ENCODE results near the gene CDH4. TPM values are rescaled to one million over a fixed set of nuclear protein-coding genes. Genes with fewer than 3 reads are reported as not detected.

CDH4 gene
- total RNA-seq, 4 donors from 2014 or later, result under 0.01 to 0.56 (median 0.19) TPM; not detected in 1

- no peak for DNase-seq (ENCODE audit: low spot score)
- no peak for ATAC-seq (ENCODE audit: low FRiP score)
- no peak for TF ChIP-seq CTCF (IDR thresholded peaks at IDR 0.05)
Measured at GRCh38 chr20:61801857-61802442, 549.9 kb downstream of the CDH4 start.

GRCh38 chr20:61802721-61803311 lies 550.8 kb downstream of the CDH4 start:
- DNase-seq (ENCODE audit: low spot score), result no peak
- no peak for TF ChIP-seq CTCF (IDR thresholded peaks at IDR 0.05)
- ATAC-seq (ENCODE audit: low FRiP score), result no peak

- ATAC-seq (ENCODE audit: low FRiP score), result no peak
- TF ChIP-seq CTCF (IDR thresholded peaks at IDR 0.05), result no peak
Measured at GRCh38 chr20:61803416-61803914, 551.4 kb downstream of the CDH4 start.

GRCh38 chr20:61803915-61804751 lies 552.1 kb downstream of the CDH4 start:
- peak; percentile 24 for ATAC-seq (ENCODE audit: low FRiP score)
- no peak for DNase-seq (ENCODE audit: low spot score)
- TF ChIP-seq CTCF (IDR thresholded peaks at IDR 0.05), result no peak

More at GRCh38 chr20:61803416-61803914, 551.4 kb downstream of the CDH4 start:
- DNase-seq (ENCODE audit: low spot score), result no peak

- ATAC-seq (ENCODE audit: low FRiP score), result no peak
- no peak for TF ChIP-seq CTCF (IDR thresholded peaks at IDR 0.05)
- no peak for DNase-seq (ENCODE audit: low spot score)
Measured at GRCh38 chr20:61804752-61805295, 552.8 kb downstream of the CDH4 start.

GRCh38 chr20:61805365-61805764 lies 553.3 kb downstream of the CDH4 start:
- ATAC-seq (ENCODE audit: low FRiP score) (no peak), DNase-seq (ENCODE audit: low spot score) (no peak)
- no peak for TF ChIP-seq CTCF (IDR thresholded peaks at IDR 0.05)
